GM10847 (cell line): ENCODE measurements around the gene ANGEL2.
A peak's percentile ranks its signal among the peaks of the same experiment; 100 is the strongest.

Experiments
- POLR2A ChIP-seq: IDR thresholded peaks from 2 replicates; pipeline ENCODE4 v1.6.1; 2011; ENCODE audit not compliant: insufficient read length; ENCODE audit errors: extremely low read depth

ANGEL2 gene

GRCh38 chr1:213015099-213016050 is at the start of gene ANGEL2:
Gene ANGEL2 (minus strand): TSS chr1:213015867. CDS start chr1:213015671, 196 bp downstream.
- TF ChIP-seq POLR2A, result peak; percentile 65

- no peak for TF ChIP-seq POLR2A
These were observed 45.6 kb upstream of the ANGEL2 start for GRCh38 chr1:213061263-213061662.

GRCh38 chr1:213060836-213061235 is 45.2 kb upstream of the ANGEL2 start:
- TF ChIP-seq POLR2A, result no peak

- TF ChIP-seq POLR2A, result no peak
These were observed 41.8 kb upstream of the ANGEL2 start for GRCh38 chr1:213057264-213058059.

GRCh38 chr1:213055767-213056166 is 40.1 kb upstream of the ANGEL2 start:
- no peak for TF ChIP-seq POLR2A

GRCh38 chr1:213054733-213055591 is 39.3 kb upstream of the ANGEL2 start:
- no peak for TF ChIP-seq POLR2A

GRCh38 chr1:213054142-213054541 is 38.5 kb upstream of the ANGEL2 start:
- no peak for TF ChIP-seq POLR2A

GRCh38 chr1:213053455-213053854 is 37.8 kb upstream of the ANGEL2 start:
- TF ChIP-seq POLR2A, result no peak

- TF ChIP-seq POLR2A, result no peak
These were observed 36.2 kb upstream of the ANGEL2 start for GRCh38 chr1:213051881-213052202.

GRCh38 chr1:213051127-213051880 is 35.6 kb upstream of the ANGEL2 start, which contains the start of gene RPS6KC1:
Gene RPS6KC1 (plus strand): TSS chr1:213051241. CDS start chr1:213051405, 164 bp downstream.
- TF ChIP-seq POLR2A, result peak; percentile 51

- no peak for TF ChIP-seq POLR2A
These were observed 35.1 kb upstream of the ANGEL2 start for GRCh38 chr1:213050745-213051126.

GRCh38 chr1:213049232-213049631 is 33.6 kb upstream of the ANGEL2 start:
- TF ChIP-seq POLR2A, result no peak

GRCh38 chr1:213041443-213041842 is 25.8 kb upstream of the ANGEL2 start:
- no peak for TF ChIP-seq POLR2A

GRCh38 chr1:213035573-213035972 is 19.9 kb upstream of the ANGEL2 start:
- TF ChIP-seq POLR2A, result no peak
